Epithelial cell of umbilical artery (primary cell): ENCODE data around the gene APOA4. TPM values are rescaled to one million over a fixed set of nuclear protein-coding genes. Genes with fewer than 3 reads are reported as not detected.

Experiments used
- total RNA-seq: library from RNA; depleted of rRNA; stranded (reverse); fragments of >200 nt; gene quantifications from 2 replicates; pipeline ENCODE4 v1.2.3, GENCODE V29; 2014

APOA4 gene
- not detected in 2 replicates for total RNA-seq

DNA sequence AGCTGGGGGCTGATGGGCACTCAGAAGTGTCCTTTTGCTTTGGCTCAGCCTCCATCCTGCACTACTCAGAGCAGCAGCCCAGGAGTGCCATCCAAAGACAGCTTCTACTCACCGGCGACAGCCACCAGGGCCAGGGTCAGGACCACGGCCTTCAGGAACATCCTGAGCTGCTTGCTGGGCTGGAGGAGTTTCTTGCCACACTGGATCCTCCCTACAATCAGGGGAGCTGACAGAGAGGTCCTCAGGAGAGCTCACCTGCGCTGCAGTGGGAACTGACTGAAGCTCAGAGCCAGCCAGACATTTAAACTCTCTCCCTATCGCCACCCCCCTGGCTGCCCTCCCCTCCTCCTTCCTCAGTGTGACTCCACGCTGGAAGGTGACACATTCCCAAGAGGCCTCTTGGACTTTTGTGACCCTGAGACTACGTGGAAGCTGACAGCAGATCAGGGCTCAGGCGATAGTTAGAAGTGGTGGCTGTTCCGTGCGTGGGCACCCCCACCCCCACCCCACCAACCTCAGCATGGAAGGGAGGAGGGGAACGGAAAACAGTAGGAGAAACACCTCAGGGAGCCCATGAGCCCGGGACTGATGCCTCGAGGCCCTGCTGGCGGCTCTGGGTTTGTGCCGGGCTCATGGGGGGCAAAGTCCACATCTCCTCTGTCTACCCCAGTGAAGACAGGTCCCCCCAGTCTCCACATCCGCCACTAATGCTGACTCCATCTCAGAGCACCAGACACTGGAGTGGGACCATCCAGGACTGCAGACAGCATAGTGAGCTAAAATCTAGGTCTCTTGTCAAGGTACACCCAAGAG, at the start of gene APOA4:
APOA4 (minus strand) TSS at position 274 of the 813 bp plus-strand sequence; CDS start at position 161, 113 bp downstream.

GRCh38 chr11:116837231-116838091, 14.4 kb upstream of the APOA4 start, which contains the start of gene APOA1:
APOA1 (minus strand) TSS chr11:116837622; CDS start chr11:116837387, 235 bp downstream.

GRCh38 chr11:116829525-116830183, 6.5 kb upstream of the APOA4 start, which contains the start of gene APOC3:
APOC3 (plus strand) TSS chr11:116829907; CDS start chr11:116830583, 676 bp downstream.

GRCh38 chr11:116791813-116792143, 31.3 kb downstream of the APOA4 start, which contains the start of gene APOA5:
APOA5 (minus strand) TSS chr11:116791879; CDS start chr11:116791860, 19 bp downstream.

DNA sequence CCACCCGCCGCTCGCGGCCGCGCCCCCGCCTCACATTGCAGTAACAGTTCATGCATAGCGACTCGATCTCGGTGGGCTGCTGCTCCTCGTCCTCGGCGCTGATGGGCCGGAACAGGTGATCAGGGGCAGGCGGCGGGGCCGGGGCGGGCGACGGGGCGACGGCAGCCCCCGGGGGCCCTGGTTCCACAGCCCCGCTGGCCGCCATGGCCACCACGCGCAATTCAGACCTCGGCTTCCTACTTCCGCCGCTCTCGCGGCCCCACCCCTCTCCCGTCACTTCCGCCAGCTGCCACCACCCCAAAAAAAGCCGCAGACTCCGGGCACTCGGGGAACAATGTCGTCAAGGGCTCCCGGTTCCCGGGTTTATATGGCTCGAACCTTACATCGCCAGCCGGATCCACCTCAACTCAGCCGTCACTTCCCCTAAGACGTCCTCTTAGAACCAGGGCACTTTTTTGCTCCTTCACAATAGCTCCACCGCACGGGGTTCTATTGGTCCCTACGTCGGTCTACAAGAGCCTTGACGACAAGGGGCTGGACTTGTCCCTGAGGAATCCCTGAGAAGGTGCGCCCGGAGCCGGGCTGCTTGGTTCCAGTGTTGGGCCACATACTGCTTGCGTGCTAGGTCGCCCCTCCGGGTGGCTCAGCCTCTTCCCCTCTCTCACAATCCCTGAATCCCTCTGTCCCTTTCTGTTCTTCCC, 35.2 kb downstream of the APOA4 start, which contains the start of gene ZPR1:
ZPR1 (minus strand) TSS at position 238 of the 701 bp plus-strand sequence; CDS start at position 205, 33 bp downstream.

GRCh38 chr11:116772443-116773202, 50.5 kb downstream of the APOA4 start, which contains the start of gene BUD13:
BUD13 (minus strand) TSS chr11:116772987; CDS start chr11:116772964, 23 bp downstream.

Other genes starting within 250 kb of the APOA4 start
- 17.5 and 22.3 TPM in 2 replicates for gene BUD13, start 50.3 kb downstream of the APOA4 start, total RNA-seq
- 44.8 and 45.8 TPM in 2 replicates for gene ZPR1, start 35.3 kb downstream of the APOA4 start, total RNA-seq
- gene APOA5, start 31.4 kb downstream of the APOA4 start, total RNA-seq, result not detected in 2 replicates
- gene APOC3, start 6.6 kb upstream of the APOA4 start, total RNA-seq, result not detected in 2 replicates
- not detected in 2 replicates for gene APOA1, start 14.3 kb upstream of the APOA4 start, total RNA-seq